NCI-H1436 (cell line): ENCODE data around the gene PLA2G7.
"Not testable (repeated sequence)": the region's sequence is repeated elsewhere in the genome, so short reads cannot be mapped to it uniquely, and the experiment has no call there.

ENCODE experiments used
- DNase-seq: peaks from one replicate; lab custom pipeline; 2025; lab: John Stamatoyannopoulos, UW

The PLA2G7 gene

GRCh38 chr6:46748940-46749503 lies 13.8 kb upstream of the PLA2G7 start:
- DNase-seq = no peak

GRCh38 chr6:46746696-46747095 lies 11.5 kb upstream of the PLA2G7 start, which contains the start of gene ANKRD66:
Gene ANKRD66 (plus strand): TSS chr6:46746933. CDS start chr6:46751949, 5,016 bp downstream.
- peak; percentile 8 for DNase-seq

GRCh38 chr6:46745973-46746372 lies 10.8 kb upstream of the PLA2G7 start:
- no peak for DNase-seq

- DNase-seq = not testable (repeated sequence)
Measured at GRCh38 chr6:46744159-46744725, 9.1 kb upstream of the PLA2G7 start.

GRCh38 chr6:46743425-46744158 lies 8.4 kb upstream of the PLA2G7 start:
- DNase-seq = no peak

GRCh38 chr6:46741910-46742309 lies 6.7 kb upstream of the PLA2G7 start:
- no peak for DNase-seq

GRCh38 chr6:46741482-46741881 lies 6.3 kb upstream of the PLA2G7 start:
- no peak for DNase-seq

GRCh38 chr6:46736906-46737305 lies 1.7 kb upstream of the PLA2G7 start:
- no peak for DNase-seq

- no peak for DNase-seq
Measured at GRCh38 chr6:46735720-46736031, 501 bp upstream of the PLA2G7 start.

GRCh38 chr6:46733341-46733801 lies 1.8 kb downstream of the PLA2G7 start:
- DNase-seq = no peak

- no peak for DNase-seq
Measured at GRCh38 chr6:46730921-46731461, 4.2 kb downstream of the PLA2G7 start.

GRCh38 chr6:46729787-46730326 lies 5.3 kb downstream of the PLA2G7 start:
- DNase-seq = no peak

- no peak for DNase-seq
Measured at GRCh38 chr6:46720401-46720800, 14.8 kb downstream of the PLA2G7 start.

- DNase-seq = no peak
Measured at GRCh38 chr6:46719099-46719498, 16.1 kb downstream of the PLA2G7 start.

- no peak for DNase-seq
Measured at GRCh38 chr6:46715141-46715540, 20.0 kb downstream of the PLA2G7 start.

- no peak for DNase-seq
Measured at GRCh38 chr6:46711491-46711890, 23.7 kb downstream of the PLA2G7 start.

GRCh38 chr6:46706464-46706863 lies 28.7 kb downstream of the PLA2G7 start:
- no peak for DNase-seq

GRCh38 chr6:46704562-46704961 lies 30.6 kb downstream of the PLA2G7 start:
- peak; percentile 10 for DNase-seq

- no peak for DNase-seq
Measured at GRCh38 chr6:46699970-46700369, 35.2 kb downstream of the PLA2G7 start.

- no peak for DNase-seq
Measured at GRCh38 chr6:46690911-46691451, 44.2 kb downstream of the PLA2G7 start.

GRCh38 chr6:46690141-46690755 lies 44.9 kb downstream of the PLA2G7 start:
- DNase-seq = no peak

GRCh38 chr6:46689657-46690056 lies 45.5 kb downstream of the PLA2G7 start:
- DNase-seq = no peak
